ENCODE data around the gene REXO1.

- TF ChIP-seq ZNF274 (IDR thresholded peaks at IDR 0.05; ENCODE audit: low read length) (no peak), ZNF274 (tag by site-specific recombination; IDR thresholded peaks at IDR 0.05; ENCODE audit: borderline replicate concordance) (no peak), CTCF (tag by site-specific recombination; IDR thresholded peaks at IDR 0.05) (no peak), ATF2 (tag by site-specific recombination; IDR thresholded peaks at IDR 0.05; ENCODE audit: low read depth) (no peak), ZNF19 (tag by site-specific recombination; IDR thresholded peaks at IDR 0.05; ENCODE audit: low read depth) (no peak), ZNF394 (tag by site-specific recombination; IDR thresholded peaks at IDR 0.05; ENCODE audit: borderline replicate concordance) (no peak), KLF9 (tag by site-specific recombination; IDR thresholded peaks at IDR 0.05; ENCODE audit: low read depth) (no peak), ZNF580 (tag by site-specific recombination; IDR thresholded peaks at IDR 0.05) (no peak), ZBTB20 (tag by site-specific recombination; IDR thresholded peaks at IDR 0.05) (no peak), ZNF677 (tag by site-specific recombination; IDR thresholded peaks at IDR 0.05) (no peak), ZFHX2 (tag by site-specific recombination; conservative IDR thresholded peaks at IDR 0.05) (no peak)
- TF ChIP-seq, protein P1, sequence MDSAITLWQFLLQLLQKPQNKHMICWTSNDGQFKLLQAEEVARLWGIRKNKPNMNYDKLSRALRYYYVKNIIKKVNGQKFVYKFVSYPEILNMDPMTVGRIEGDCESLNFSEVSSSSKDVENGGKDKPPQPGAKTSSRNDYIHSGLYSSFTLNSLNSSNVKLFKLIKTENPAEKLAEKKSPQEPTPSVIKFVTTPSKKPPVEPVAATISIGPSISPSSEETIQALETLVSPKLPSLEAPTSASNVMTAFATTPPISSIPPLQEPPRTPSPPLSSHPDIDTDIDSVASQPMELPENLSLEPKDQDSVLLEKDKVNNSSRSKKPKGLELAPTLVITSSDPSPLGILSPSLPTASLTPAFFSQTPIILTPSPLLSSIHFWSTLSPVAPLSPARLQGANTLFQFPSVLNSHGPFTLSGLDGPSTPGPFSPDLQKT (IDR thresholded peaks at IDR 0.05; ENCODE audit: borderline replicate concordance, low read depth, low read length) = no peak
Observed at GRCh38 chr19:1799695-1800342, 48.5 kb downstream of the REXO1 start.

Measured in HEK293 (cell line).